Fibroblast of skin of left quadriceps (primary cell): ENCODE measurements around the gene SPDEF.

Experiments used
- DNase-seq, 2 experiments: peaks; one replicate each; pipeline ENCODE4 v3.0.0-alpha.2; 2013; ENCODE audit warnings: low read depth in 2 of 2

The SPDEF gene

GRCh38 chr6:34583861-34584604 is 27.9 kb upstream of the SPDEF start:
- no peak for DNase-seq

GRCh38 chr6:34583461-34583860 is 27.3 kb upstream of the SPDEF start:
- DNase-seq: no peak

- no peak for DNase-seq
Measured at GRCh38 chr6:34581561-34581920, 25.4 kb upstream of the SPDEF start.

GRCh38 chr6:34580707-34581560 is 24.8 kb upstream of the SPDEF start:
- DNase-seq: no peak

- DNase-seq: no peak
Measured at GRCh38 chr6:34578445-34579262, 22.5 kb upstream of the SPDEF start.

GRCh38 chr6:34576286-34576955 is 20.3 kb upstream of the SPDEF start:
- DNase-seq: no peak

DNA sequence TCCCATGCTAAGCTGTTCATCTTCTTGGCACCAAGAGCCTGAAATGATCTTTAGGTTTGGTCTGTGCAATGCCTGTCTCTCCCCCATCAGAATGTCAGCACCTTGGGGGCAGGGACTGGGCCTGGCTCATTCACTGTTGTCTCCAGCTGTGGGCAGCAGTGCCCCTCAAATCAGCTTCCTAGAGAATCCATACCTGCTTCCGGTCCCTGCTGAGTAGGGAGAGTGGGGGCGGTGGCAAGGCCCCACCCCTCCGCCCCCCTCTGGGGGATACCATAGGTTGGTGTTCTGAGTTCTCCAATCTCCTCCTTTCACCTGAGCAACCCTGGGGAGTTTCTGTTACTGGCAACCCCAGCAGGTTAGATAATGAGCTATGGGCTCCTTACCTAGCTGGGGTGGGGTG is 19.2 kb upstream of the SPDEF start:
- DNase-seq: no peak

DNA sequence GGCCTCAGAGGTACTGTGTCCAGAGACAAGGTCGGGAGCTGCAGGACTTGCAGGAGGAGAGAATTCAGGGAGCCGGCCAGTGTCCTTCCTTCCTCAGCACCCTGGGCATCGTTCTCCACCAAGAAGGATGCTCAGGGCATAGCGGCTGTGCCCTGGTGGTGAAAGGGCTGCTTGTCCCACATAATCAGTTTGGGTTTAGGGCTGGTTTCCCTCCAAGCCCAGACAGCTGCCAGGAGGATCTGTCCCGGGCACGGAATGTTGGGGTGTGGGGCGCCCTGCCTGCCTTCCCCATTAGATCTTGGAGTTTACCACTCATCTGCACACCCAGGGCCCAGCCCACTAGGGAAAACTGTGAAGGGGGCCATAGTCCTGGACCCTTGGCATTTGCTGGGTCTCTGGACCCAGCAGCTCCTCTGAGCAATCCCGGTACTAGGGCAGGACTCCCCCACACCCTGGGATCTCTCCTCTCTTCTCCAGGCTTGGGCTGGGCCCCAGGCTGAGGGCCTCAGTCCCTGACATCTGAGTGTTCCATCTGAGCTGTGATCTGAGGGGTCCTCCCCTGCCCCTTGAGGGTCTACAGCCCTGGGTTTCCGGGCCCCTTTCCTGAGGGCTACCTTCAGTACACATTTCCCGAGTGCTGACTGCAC is 18.6 kb upstream of the SPDEF start:
- no peak for DNase-seq

GRCh38 chr6:34573567-34574183 is 17.5 kb upstream of the SPDEF start:
- no peak for DNase-seq

GRCh38 chr6:34572585-34572984 is 16.5 kb upstream of the SPDEF start:
- DNase-seq: no peak

GRCh38 chr6:34572021-34572420 is 15.9 kb upstream of the SPDEF start:
- no peak for DNase-seq

DNA sequence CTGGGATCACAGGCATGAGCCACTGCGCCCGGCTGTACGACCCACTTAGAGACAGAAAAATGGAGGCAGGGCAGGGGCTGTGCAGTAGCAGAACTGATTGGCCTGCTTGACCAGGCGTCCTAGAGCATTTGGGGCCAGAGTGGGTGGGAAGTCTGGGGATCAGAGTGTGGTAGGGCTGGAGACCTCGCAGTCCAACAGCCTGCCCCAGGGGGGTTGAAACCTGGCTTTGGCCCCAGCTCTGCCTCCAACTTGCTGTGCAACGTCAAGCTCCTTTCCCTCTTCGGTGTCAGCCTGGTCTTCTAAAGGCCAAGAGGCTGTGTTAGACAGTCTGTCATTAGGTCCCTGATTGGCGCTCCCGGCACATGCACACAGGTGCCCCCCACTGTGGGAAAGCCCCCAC is 15.3 kb upstream of the SPDEF start:
- DNase-seq: no peak

DNA sequence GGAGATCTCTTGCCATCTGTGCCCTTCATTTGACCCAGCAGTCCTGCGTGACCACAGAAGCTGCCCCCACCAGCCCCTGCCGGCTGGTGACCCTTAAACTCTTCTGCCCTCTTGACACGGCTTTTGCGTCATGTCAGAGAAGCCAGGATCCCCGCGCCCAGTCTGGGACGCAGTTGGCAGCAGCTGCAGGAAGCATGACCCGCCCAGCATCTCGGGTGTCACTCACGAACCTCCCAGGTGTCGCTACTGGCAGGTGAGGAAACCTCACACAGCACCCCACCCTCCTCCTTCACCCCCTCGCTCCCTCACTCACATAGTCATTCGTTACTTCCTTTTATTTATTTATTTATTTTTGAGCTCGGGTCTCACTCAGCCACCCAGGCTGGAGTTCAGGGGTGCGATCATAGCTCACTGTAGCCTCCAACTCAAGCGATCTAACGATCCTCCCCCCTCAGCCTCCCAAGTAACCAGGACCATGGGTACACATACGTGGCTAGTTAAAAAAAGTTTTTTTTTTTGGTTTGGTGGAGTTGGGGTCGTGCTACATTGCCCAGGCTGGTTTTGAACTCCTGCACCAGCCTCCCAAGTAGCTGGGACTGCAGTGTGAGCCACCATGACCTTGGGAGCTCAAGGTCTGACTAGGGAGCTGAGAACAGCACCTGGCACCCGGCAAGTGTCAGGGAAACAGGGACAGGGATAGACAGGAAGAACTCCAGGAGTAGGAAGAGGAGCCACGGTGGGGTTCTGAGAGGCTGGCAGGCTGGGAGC is 14.1 kb upstream of the SPDEF start:
- DNase-seq: no peak

DNA sequence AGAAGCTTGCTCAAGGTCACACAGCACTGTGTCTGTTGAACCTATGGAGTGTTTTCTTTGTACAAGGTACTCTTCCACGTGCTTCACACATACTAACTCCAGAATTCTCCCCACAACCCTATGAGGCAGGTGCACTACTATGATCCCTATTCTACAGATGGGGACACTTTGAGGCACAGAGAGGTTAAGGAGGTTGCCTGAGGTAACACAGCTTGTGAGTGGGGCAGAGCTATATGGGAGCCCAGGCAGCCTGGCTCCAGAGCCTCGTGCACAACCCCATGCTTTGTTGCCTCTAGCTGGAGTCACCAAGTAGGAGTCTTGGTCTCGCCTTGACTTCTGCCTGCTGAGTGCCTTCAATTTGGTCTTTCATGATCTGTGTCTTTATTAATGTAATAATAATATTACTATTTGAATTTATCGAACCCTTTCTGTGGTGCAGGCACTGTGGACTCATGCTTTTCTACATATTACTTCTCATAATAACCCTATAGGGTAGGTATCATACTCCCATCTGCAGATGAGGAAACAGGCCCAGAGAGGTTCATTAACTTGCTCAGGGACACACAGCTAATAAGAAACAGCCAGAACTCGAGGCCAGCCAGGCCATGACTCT is 13.3 kb upstream of the SPDEF start:
- DNase-seq: no peak

DNA sequence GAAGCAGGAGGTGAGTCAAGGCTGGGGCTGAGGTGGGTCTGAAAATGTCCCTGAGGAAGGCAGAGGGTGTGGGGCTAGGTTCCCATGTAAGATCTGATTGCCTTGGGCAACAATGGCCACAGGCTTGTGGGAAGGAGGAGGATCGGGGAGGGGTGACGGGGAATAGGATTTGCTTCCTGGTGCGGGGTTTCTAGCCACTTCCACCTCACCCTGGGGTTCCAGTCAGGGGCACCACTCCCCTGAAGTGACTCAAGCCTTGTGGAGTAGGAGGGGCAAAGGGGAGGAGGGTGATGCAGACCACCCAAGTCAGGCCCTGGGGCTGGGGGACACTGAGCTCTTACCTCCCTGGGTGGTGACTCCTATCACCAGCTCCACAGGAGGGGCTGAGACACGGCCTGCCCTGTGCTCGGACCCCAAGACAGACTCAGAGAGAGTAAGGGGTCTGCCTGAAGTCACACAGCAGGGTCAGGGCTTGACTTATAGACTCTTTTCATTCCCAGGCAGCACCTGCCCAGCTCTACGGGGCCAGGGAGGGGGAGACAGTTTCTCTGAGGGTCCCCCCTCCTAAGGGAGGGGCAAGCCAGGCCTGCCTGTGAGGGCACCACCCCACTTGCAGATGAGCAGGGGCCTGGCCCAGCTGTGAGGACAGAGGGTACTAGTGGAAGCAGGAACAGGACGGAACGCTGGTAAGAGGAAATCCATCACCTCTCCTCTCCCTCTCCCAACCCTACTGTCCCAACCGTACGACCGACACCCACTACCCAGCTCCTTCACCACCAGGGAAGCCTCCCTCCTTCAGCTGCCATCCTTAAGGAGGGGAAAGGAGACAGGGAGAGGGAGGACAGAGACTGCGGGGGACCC is 12.4 kb upstream of the SPDEF start:
- no peak for DNase-seq

GRCh38 chr6:34566830-34567546 is 10.9 kb upstream of the SPDEF start:
- no peak for DNase-seq

- no peak for DNase-seq
Measured at GRCh38 chr6:34565722-34566137, 9.6 kb upstream of the SPDEF start.

- no peak for DNase-seq
Measured at GRCh38 chr6:34564181-34564580, 8.1 kb upstream of the SPDEF start.
